Measurements from ENCODE around the gene CCDC183.
"Not testable (repeated sequence)": the region's sequence is repeated elsewhere in the genome, so short reads cannot be mapped to it uniquely, and the experiment has no call there.

The CCDC183 gene

GRCh38 chr9:136784997-136785361 is 11.2 kb upstream of the CCDC183 start:
- no peaks in the 10 kb centered on the region for H3K36me3 ChIP-seq
- intact Hi-C loops (cut with DNase I; ENCODE audit: low total_unique reads) = no loop called here
- no peaks in the 10 kb centered on the region for H3K9me3 ChIP-seq
- no peak overlapping the region for H3K4me3 ChIP-seq
- H3K4me1 ChIP-seq = no peaks in the 10 kb centered on the region
- no peak for TF ChIP-seq CTCF (IDR thresholded peaks at IDR 0.05)
- peaks cover 0 to 6% of the 10 kb centered on the region in 2 donors for H3K27me3 ChIP-seq
- no peak for DNase-seq
- H3K27ac ChIP-seq = no peak overlapping the region

GRCh38 chr9:136785565-136786355 is 10.4 kb upstream of the CCDC183 start:
- H3K27ac ChIP-seq, DNase-seq, H3K9me3 ChIP-seq, H3K36me3 ChIP-seq, H3K27me3 ChIP-seq, H3K4me3 ChIP-seq, H3K4me1 ChIP-seq: not testable (repeated sequence)
- intact Hi-C loops (cut with DNase I; ENCODE audit: low total_unique reads) = loop anchor here (2.0 kb wide), 1 partner anchor 251 kb away; no protein-coding TSS in a partner anchor

- Histone ChIP-seq H3K27me3 (peaks cover 0 to 6% of the 10 kb centered on the region in 2 donors), H3K4me3 (no peak overlapping the region), H3K27ac (no peak overlapping the region), H3K4me1 (peaks cover 0 to 9% (median 4%) of the 10 kb centered on the region in 4 donors), H3K9me3 (no peaks in the 10 kb centered on the region), H3K36me3 (no peaks in the 10 kb centered on the region)
- TF ChIP-seq CTCF (IDR thresholded peaks at IDR 0.05) = no peak
- intact Hi-C loops (cut with DNase I; ENCODE audit: low total_unique reads) = loop anchor here (2.0 kb wide), 1 partner anchor 250 kb away; no protein-coding TSS in a partner anchor
- no peak for DNase-seq
These were observed 9.7 kb upstream of the CCDC183 start for GRCh38 chr9:136786451-136786850.

GRCh38 chr9:136786983-136787382 is 9.2 kb upstream of the CCDC183 start:
- peaks cover 0 to 14% (median 9%) of the 10 kb centered on the region in 4 donors for H3K4me1 ChIP-seq
- H3K4me3 ChIP-seq, H3K36me3 ChIP-seq, H3K27ac ChIP-seq, H3K9me3 ChIP-seq, DNase-seq, H3K27me3 ChIP-seq: not testable (repeated sequence)
- intact Hi-C loops (cut with DNase I; ENCODE audit: low total_unique reads) = loop anchor here (2.0 kb wide), 1 partner anchor 250 kb away; no protein-coding TSS in a partner anchor

GRCh38 chr9:136787690-136788400 is 8.3 kb upstream of the CCDC183 start:
- H3K36me3 ChIP-seq = peaks cover 0 to 6% (median 0%) of the 10 kb centered on the region in 3 donors
- H3K27ac ChIP-seq = no peak overlapping the region
- intact Hi-C loops (cut with DNase I; ENCODE audit: low total_unique reads) = loop anchor here (2.0 kb wide), 1 partner anchor 249 kb away; no protein-coding TSS in a partner anchor
- DNase-seq = peak in 1 of 2 donors; percentile 50
- no peaks in the 10 kb centered on the region for H3K9me3 ChIP-seq
- peak; percentile 86 for TF ChIP-seq CTCF (IDR thresholded peaks at IDR 0.05)
- H3K4me1 ChIP-seq = peaks cover 0 to 22% (median 13%) of the 10 kb centered on the region in 4 donors
- no peak overlapping the region for H3K4me3 ChIP-seq
- H3K27me3 ChIP-seq = peaks cover 0 to 6% of the 10 kb centered on the region in 2 donors

- intact Hi-C loops (cut with DNase I; ENCODE audit: low total_unique reads); H3K27me3 ChIP-seq; DNase-seq; H3K4me3 ChIP-seq; H3K27ac ChIP-seq; H3K9me3 ChIP-seq: not testable (repeated sequence)
- H3K4me1 ChIP-seq = peaks cover 0 to 27% (median 13%) of the 10 kb centered on the region in 4 donors
- H3K36me3 ChIP-seq = peaks cover 0 to 16% (median 0%) of the 10 kb centered on the region in 3 donors
These were observed 7.3 kb upstream of the CCDC183 start for GRCh38 chr9:136788644-136789522.
